KMS-11 (cell line): Measurements from ENCODE around the gene AKAP13.

Experiments
- H2AFZ ChIP-seq: fragments of 200-600 bp; sonication (generic); 2 replicates; pipeline ENCODE4 v1.6.1; 2016; ENCODE audit warnings: antibody characterized with exemption, mixed run types, low read depth
- H3K27ac ChIP-seq: fragments of 200-600 bp; sonication (generic); 2 replicates; pipeline ENCODE4 v1.6.1; 2016; ENCODE audit warnings: mild to moderate bottlenecking, mixed run types
- H3K27me3 ChIP-seq: fragments of 200-600 bp; sonication (generic); 2 replicates; pipeline ENCODE4 v1.6.1; 2017; ENCODE audit warnings: mild to moderate bottlenecking, low read depth, mixed run types, moderate library complexity; ENCODE audit not compliant: insufficient read depth
- H3K36me3 ChIP-seq: fragments of 200-600 bp; sonication (generic); 2 replicates; pipeline ENCODE4 v1.6.1; 2017; ENCODE audit warnings: mild to moderate bottlenecking, mixed run types; ENCODE audit not compliant: insufficient read depth
- H3K4me1 ChIP-seq: fragments of 200-600 bp; sonication (generic); 2 replicates; pipeline ENCODE4 v1.6.1; 2016; ENCODE audit warnings: mild to moderate bottlenecking, low read depth, mixed run types; ENCODE audit not compliant: poor library complexity, severe bottlenecking
- H3K4me2 ChIP-seq: fragments of 200-600 bp; sonication (generic); 2 replicates; pipeline ENCODE4 v1.7.0; 2016; ENCODE audit warnings: mild to moderate bottlenecking, mixed run types
- H3K4me3 ChIP-seq: fragments of 200-600 bp; sonication (generic); IDR thresholded peaks from 2 replicates; pipeline ENCODE4 v1.6.1; 2017; ENCODE audit warnings: low read depth, low read length, mixed read lengths; ENCODE audit not compliant: insufficient read depth
- H3K79me2 ChIP-seq: fragments of 200-600 bp; sonication (generic); 2 replicates; pipeline ENCODE4 v1.6.1; 2016; ENCODE audit warnings: low read depth, mixed run types; ENCODE audit not compliant: insufficient read depth
- H3K9ac ChIP-seq: fragments of 200-600 bp; sonication (generic); 2 replicates; pipeline ENCODE4 v1.6.1; 2016; ENCODE audit warnings: mild to moderate bottlenecking, mixed run types
- H4K20me1 ChIP-seq: fragments of 200-600 bp; sonication (generic); 2 replicates; pipeline ENCODE4 v1.6.1; 2016; ENCODE audit warnings: mild to moderate bottlenecking, mixed run types; ENCODE audit not compliant: insufficient read depth
- TF ChIP-seq, protein P1 (sequence below): fragments of 200-600 bp; sonication (generic); conservative IDR thresholded peaks from 2 replicates; pipeline ENCODE4 v1.6.1; 2017; ENCODE audit warnings: low read depth, mild to moderate bottlenecking, antibody characterized with exemption, low read length, moderate library complexity, mixed read lengths

The AKAP13 gene

DNA sequence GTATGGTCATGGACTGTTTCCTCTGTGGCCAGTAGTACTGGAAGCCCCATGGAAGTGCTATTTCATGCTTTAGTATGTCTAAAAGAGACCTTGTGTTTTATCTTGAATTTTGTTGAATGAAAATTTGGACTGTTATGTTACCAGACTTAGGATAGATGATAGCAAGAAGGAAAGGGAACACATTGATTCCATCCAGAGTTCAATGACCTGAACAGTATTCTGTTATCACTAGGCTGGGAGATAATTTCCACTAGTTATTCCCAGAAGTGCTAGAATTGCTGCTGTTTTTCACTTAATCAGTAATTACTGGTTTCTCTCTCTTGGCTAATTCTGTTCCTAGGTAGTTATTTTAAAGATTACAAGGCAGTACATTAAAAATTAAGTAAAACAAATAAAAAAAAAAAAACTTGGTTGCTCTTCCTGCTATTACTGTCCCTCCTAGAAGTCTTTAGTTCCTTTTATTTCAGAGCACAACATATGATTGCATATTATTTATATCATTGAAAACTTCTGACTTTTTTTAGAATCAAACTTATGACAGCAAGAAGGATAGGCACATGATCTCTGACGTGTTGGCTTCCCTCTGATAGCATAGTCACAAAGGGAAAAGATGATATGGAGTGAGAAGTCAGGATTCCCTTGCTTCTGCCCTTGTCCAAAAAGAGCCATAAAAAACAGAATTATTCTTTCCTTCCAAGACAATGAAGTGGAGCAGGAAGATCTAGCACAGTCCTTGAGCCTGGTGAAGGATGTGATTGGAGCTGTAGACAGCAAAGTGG is 342.2 kb downstream of the AKAP13 start:
- TF ChIP-seq, protein P1, sequence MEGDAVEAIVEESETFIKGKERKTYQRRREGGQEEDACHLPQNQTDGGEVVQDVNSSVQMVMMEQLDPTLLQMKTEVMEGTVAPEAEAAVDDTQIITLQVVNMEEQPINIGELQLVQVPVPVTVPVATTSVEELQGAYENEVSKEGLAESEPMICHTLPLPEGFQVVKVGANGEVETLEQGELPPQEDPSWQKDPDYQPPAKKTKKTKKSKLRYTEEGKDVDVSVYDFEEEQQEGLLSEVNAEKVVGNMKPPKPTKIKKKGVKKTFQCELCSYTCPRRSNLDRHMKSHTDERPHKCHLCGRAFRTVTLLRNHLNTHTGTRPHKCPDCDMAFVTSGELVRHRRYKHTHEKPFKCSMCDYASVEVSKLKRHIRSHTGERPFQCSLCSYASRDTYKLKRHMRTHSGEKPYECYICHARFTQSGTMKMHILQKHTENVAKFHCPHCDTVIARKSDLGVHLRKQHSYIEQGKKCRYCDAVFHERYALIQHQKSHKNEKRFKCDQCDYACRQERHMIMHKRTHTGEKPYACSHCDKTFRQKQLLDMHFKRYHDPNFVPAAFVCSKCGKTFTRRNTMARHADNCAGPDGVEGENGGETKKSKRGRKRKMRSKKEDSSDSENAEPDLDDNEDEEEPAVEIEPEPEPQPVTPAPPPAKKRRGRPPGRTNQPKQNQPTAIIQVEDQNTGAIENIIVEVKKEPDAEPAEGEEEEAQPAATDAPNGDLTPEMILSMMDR, result no peak
- Histone ChIP-seq H3K79me2 (no peaks in the 10 kb centered on the region), H3K27me3 (no peaks in the 10 kb centered on the region), H4K20me1 (no peaks in the 10 kb centered on the region), H3K4me1 (no peaks in the 10 kb centered on the region), H2AFZ (no peak overlapping the region), H3K4me3 (no peak overlapping the region), H3K36me3 (no peaks in the 10 kb centered on the region), H3K4me2 (no peak overlapping the region), H3K27ac (no peak overlapping the region), H3K9ac (no peak overlapping the region)

DNA sequence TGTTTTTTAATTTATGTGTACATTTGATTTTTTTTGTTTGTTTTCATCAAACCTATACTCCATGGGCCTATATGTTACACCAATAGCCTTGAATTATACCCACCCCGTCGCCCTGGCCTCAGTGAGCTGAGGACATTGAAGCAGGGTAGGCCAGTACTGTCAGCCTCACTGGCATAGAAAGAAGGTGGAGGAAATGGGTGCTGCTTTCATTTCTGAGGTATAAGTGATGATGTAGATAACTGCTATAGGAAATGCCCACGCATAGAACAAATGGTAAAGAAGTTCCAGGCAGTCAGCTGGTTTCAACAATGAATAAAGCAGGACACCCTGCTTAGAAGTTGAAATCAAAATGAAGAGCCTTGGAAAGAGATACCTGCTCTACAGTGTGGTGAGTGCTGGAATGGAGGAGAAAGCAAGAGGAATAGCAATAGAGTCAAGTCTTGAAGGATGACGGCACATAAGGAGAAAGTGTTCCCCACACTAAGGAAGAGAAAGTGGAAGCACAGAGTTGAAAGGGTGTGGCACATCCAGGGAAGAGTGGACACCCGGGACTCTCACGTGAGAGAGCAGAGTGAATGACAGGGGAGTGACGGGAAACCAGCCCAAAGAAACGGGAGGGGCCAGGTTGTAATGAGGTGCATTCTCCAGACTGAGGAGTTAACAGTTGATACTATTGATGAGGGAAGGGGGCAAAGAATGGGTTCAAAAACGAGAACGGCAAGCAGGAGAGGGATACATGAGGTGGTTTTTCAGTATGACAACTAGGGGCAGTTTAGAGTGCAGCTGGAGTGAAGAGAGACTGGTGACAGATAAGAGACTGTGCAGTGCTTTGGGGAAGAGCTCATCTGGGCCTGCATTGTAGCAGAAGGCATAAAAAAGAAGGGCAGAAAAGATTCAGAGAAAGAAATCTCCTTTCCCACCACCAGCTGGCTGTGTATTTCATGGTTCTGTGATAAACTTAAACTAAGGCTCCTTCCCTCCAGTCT is 343.9 kb downstream of the AKAP13 start:
- no peaks in the 10 kb centered on the region for H3K36me3 ChIP-seq
- TF ChIP-seq, protein P1, result no peak

DNA sequence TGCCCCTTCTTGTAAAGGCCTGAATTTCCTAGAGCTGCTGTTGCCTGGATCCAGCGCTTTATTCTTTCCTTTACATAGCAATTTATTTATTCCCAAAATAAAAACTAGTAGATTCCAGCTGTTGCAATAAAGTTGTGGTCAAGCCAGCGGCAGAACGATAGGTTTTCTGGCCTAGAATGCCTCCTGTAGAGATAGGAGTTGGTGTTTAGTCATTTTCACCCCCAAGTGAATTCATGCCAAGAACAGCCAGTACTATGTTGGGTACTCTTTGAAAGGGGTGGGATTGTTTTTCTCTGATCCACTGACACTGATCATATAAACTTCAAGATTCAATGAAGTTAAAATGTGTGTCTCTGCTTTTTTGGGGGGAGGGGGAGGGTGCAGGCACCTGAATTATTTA is 344.6 kb downstream of the AKAP13 start:
- no peaks in the 10 kb centered on the region for H3K36me3 ChIP-seq
- H4K20me1 ChIP-seq, result no peaks in the 10 kb centered on the region
- no peak overlapping the region for H3K9ac ChIP-seq
- TF ChIP-seq, protein P1, result no peak
- peaks cover under 1% of the 10 kb centered on the region for H3K4me1 ChIP-seq
- no peaks in the 10 kb centered on the region for H3K27me3 ChIP-seq
- H3K27ac ChIP-seq, result no peak overlapping the region
- no peak overlapping the region for H2AFZ ChIP-seq
- H3K4me3 ChIP-seq, result no peak overlapping the region
- H3K4me2 ChIP-seq, result no peak overlapping the region
- no peaks in the 10 kb centered on the region for H3K79me2 ChIP-seq

More for the DNA sequence above, 343.9 kb downstream of the AKAP13 start:
- Histone ChIP-seq H3K4me1 (no peaks in the 10 kb centered on the region), H2AFZ (no peak overlapping the region), H3K4me3 (no peak overlapping the region), H4K20me1 (no peaks in the 10 kb centered on the region), H3K27me3 (no peaks in the 10 kb centered on the region), H3K27ac (no peak overlapping the region), H3K4me2 (no peak overlapping the region), H3K9ac (no peak overlapping the region), H3K79me2 (no peaks in the 10 kb centered on the region)

GRCh38 chr15:85725564-85725963 is 345.2 kb downstream of the AKAP13 start:
- H2AFZ ChIP-seq, result no peak overlapping the region
- no peaks in the 10 kb centered on the region for H4K20me1 ChIP-seq
- peaks cover 6% of the 10 kb centered on the region for H3K4me1 ChIP-seq
- no peak overlapping the region for H3K27ac ChIP-seq
- H3K9ac ChIP-seq, result no peak overlapping the region
- H3K27me3 ChIP-seq, result no peaks in the 10 kb centered on the region
- H3K4me3 ChIP-seq, result no peak overlapping the region
- TF ChIP-seq, protein P1, result no peak
- H3K4me2 ChIP-seq, result no peak overlapping the region
- H3K79me2 ChIP-seq, result no peaks in the 10 kb centered on the region
- H3K36me3 ChIP-seq, result no peaks in the 10 kb centered on the region
